Measurements from ENCODE around the gene TNIK.

TNIK gene

GRCh38 chr3:171127611-171128010 is 332.6 kb downstream of the TNIK start:
- H3K36me3 ChIP-seq (ENCODE audit: control insufficient read depth, insufficient read depth, low read length), result no peaks in the 10 kb centered on the region
- H3K4me2 ChIP-seq (ENCODE audit: low read length), result no peak overlapping the region
- H3K27me3 ChIP-seq (ENCODE audit: control insufficient read depth, insufficient read depth, low read length), result no peaks in the 10 kb centered on the region
- no peaks in the 10 kb centered on the region for H3K4me1 ChIP-seq
- no peaks in the 10 kb centered on the region for H3K9me3 ChIP-seq (ENCODE audit: control insufficient read depth, low read length)
- TF ChIP-seq, protein P1, sequence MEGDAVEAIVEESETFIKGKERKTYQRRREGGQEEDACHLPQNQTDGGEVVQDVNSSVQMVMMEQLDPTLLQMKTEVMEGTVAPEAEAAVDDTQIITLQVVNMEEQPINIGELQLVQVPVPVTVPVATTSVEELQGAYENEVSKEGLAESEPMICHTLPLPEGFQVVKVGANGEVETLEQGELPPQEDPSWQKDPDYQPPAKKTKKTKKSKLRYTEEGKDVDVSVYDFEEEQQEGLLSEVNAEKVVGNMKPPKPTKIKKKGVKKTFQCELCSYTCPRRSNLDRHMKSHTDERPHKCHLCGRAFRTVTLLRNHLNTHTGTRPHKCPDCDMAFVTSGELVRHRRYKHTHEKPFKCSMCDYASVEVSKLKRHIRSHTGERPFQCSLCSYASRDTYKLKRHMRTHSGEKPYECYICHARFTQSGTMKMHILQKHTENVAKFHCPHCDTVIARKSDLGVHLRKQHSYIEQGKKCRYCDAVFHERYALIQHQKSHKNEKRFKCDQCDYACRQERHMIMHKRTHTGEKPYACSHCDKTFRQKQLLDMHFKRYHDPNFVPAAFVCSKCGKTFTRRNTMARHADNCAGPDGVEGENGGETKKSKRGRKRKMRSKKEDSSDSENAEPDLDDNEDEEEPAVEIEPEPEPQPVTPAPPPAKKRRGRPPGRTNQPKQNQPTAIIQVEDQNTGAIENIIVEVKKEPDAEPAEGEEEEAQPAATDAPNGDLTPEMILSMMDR (IDR thresholded peaks at IDR 0.05), result no peak
- H3K4me3 ChIP-seq (ENCODE audit: low read depth, low read length), result no peak overlapping the region
- H3K9ac ChIP-seq, result no peak overlapping the region
- no peak overlapping the region for H3K27ac ChIP-seq
- no peak overlapping the region for H2AFZ ChIP-seq
- H3K79me2 ChIP-seq, result no peaks in the 10 kb centered on the region

GRCh38 chr3:171126478-171127209 is 333.6 kb downstream of the TNIK start:
- Histone ChIP-seq H3K4me3 (ENCODE audit: low read depth, low read length) (no peak overlapping the region), H2AFZ (no peak overlapping the region), H3K9me3 (ENCODE audit: control insufficient read depth, low read length) (no peaks in the 10 kb centered on the region), H3K27me3 (ENCODE audit: control insufficient read depth, insufficient read depth, low read length) (no peaks in the 10 kb centered on the region), H3K4me2 (ENCODE audit: low read length) (no peak overlapping the region), H3K9ac (no peak overlapping the region), H3K27ac (no peak overlapping the region), H3K36me3 (ENCODE audit: control insufficient read depth, insufficient read depth, low read length) (no peaks in the 10 kb centered on the region), H3K4me1 (no peaks in the 10 kb centered on the region), H3K79me2 (no peaks in the 10 kb centered on the region)
- TF ChIP-seq, protein P1 (IDR thresholded peaks at IDR 0.05), result no peak

DNA sequence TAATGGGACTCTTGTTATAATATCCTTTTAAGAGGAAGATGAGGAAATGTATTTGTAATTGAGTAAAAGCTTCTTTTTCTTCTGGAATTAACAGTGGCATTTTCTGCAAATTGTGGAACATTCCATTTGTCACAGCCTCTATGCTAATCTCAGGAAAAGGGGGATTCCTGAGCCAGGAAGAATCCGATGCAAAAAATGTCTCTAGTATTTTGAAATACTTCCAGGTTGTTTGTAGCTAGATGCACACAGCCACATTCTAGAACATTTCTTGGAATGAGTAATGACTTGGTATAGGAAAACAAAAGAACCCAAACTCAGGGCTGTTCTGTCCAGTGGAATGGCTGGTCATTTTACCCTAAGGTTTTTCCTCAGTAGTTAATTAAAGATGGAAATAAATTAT is 335.2 kb downstream of the TNIK start:
- Histone ChIP-seq H2AFZ (no peak overlapping the region), H3K4me3 (ENCODE audit: low read depth, low read length) (no peak overlapping the region), H3K9me3 (ENCODE audit: control insufficient read depth, low read length) (no peaks in the 10 kb centered on the region), H3K4me1 (no peaks in the 10 kb centered on the region), H3K79me2 (no peaks in the 10 kb centered on the region), H3K9ac (no peak overlapping the region), H3K27ac (no peak overlapping the region), H3K36me3 (ENCODE audit: control insufficient read depth, insufficient read depth, low read length) (no peaks in the 10 kb centered on the region), H3K4me2 (ENCODE audit: low read length) (no peak overlapping the region), H3K27me3 (ENCODE audit: control insufficient read depth, insufficient read depth, low read length) (no peaks in the 10 kb centered on the region)
- TF ChIP-seq, protein P1 (IDR thresholded peaks at IDR 0.05), result no peak

DNA sequence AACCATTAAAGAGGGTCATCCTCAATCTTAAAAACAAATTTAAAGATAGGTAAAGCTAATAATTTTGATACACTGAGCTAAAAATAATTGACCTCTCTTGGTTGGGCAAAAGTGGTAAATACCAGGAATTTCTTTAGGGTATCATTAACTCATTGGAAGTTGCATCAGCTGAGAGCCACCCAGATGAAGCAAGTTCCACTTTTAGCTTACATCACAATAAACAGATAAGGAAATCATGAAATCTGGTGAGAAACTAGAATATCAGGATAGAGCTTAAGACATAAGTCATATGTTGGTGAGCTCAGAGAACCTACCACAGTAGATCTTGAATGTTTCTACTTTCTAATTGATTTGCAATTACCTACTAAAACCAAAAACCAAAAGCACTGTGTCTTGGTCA is 336.3 kb downstream of the TNIK start:
- Histone ChIP-seq H3K36me3 (ENCODE audit: control insufficient read depth, insufficient read depth, low read length) (no peaks in the 10 kb centered on the region), H3K4me1 (no peaks in the 10 kb centered on the region), H2AFZ (no peak overlapping the region), H3K9ac (no peak overlapping the region), H3K4me3 (ENCODE audit: low read depth, low read length) (no peak overlapping the region), H3K4me2 (ENCODE audit: low read length) (no peak overlapping the region), H3K27ac (no peak overlapping the region), H3K27me3 (ENCODE audit: control insufficient read depth, insufficient read depth, low read length) (no peaks in the 10 kb centered on the region), H3K9me3 (ENCODE audit: control insufficient read depth, low read length) (no peaks in the 10 kb centered on the region), H3K79me2 (no peaks in the 10 kb centered on the region)
- TF ChIP-seq, protein P1 (IDR thresholded peaks at IDR 0.05), result no peak

DNA sequence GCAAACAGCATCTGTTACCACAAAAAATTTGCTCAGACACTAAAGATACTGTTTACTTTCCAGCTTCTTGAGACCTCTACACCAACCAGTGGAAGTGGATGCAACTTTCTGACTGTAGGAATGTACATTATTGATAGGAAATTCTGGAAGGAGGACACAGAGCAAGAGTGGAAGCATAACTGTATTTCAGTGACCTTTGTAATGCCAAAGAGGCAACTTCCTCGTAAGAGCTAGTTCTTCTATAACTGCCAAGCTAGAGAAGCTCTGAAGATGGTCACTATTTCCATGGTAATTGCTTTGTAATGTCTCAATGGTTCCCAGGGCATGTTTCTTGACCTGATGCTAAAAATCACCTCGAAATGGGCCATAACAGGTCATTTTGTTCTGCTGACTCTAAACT is 337.3 kb downstream of the TNIK start:
- no peak overlapping the region for H3K27ac ChIP-seq
- no peaks in the 10 kb centered on the region for H3K27me3 ChIP-seq (ENCODE audit: control insufficient read depth, insufficient read depth, low read length)
- H3K9me3 ChIP-seq (ENCODE audit: control insufficient read depth, low read length), result no peaks in the 10 kb centered on the region
- H2AFZ ChIP-seq, result no peak overlapping the region
- no peaks in the 10 kb centered on the region for H3K4me1 ChIP-seq
- H3K4me2 ChIP-seq (ENCODE audit: low read length), result no peak overlapping the region
- H3K79me2 ChIP-seq, result no peaks in the 10 kb centered on the region
- TF ChIP-seq, protein P1 (IDR thresholded peaks at IDR 0.05), result no peak
- H3K36me3 ChIP-seq (ENCODE audit: control insufficient read depth, insufficient read depth, low read length), result no peaks in the 10 kb centered on the region
- H3K9ac ChIP-seq, result no peak overlapping the region
- no peak overlapping the region for H3K4me3 ChIP-seq (ENCODE audit: low read depth, low read length)
